Measurements from ENCODE around the gene ULK3. TPM values are rescaled to one million over a fixed set of nuclear protein-coding genes. Genes with fewer than 3 reads are reported as not detected.

ULK3 gene
- 152 TPM for polyA plus RNA-seq (2012; ENCODE audit: insufficient read depth, insufficient read length, low read depth)

- peak; percentile 97 for DNase-seq
- Histone ChIP-seq H3K27me3 (no peaks in the 10 kb centered on the region), H3K9me3 (no peaks in the 10 kb centered on the region), H3K36me3 (no peaks in the 10 kb centered on the region; the same call in none of the 2 replicates), H3K4me1 (peaks cover 11% of the 10 kb centered on the region), H3K4me3 (ENCODE audit: low read depth, low read length) (peak within 1 kb of the TSS; percentile 74)
- no peak; the same call in none of the 2 replicates for TF ChIP-seq CTCF (IDR thresholded peaks at IDR 0.05; ENCODE audit: low read depth, low read length)
Measured at GRCh38 chr15:74842581-74843444, at the start of gene ULK3. TSS of gene ULK3 (minus strand) at chr15:74843156. CDS start at chr15:74843105, 51 bp downstream.

GRCh38 chr15:74892313-74892712 is 49.4 kb upstream of the ULK3 start:
- Histone ChIP-seq H3K4me1 (no peaks in the 10 kb centered on the region), H3K36me3 (peaks cover 19% of the 10 kb centered on the region), H3K9me3 (no peaks in the 10 kb centered on the region), H3K4me3 (ENCODE audit: low read depth, low read length) (no peak overlapping the region), H3K27me3 (no peaks in the 10 kb centered on the region)
- TF ChIP-seq CTCF (IDR thresholded peaks at IDR 0.05; ENCODE audit: low read depth, low read length), result no peak
- DNase-seq, result no peak

- Histone ChIP-seq H3K9me3 (no peaks in the 10 kb centered on the region), H3K4me1 (no peaks in the 10 kb centered on the region), H3K4me3 (ENCODE audit: low read depth, low read length) (no peak overlapping the region), H3K27me3 (no peaks in the 10 kb centered on the region), H3K36me3 (peaks cover 17% of the 10 kb centered on the region)
- DNase-seq, result no peak
- no peak for TF ChIP-seq CTCF (IDR thresholded peaks at IDR 0.05; ENCODE audit: low read depth, low read length)
Measured at GRCh38 chr15:74891469-74891868, 48.5 kb upstream of the ULK3 start.

- no peaks in the 10 kb centered on the region for H3K9me3 ChIP-seq
- H3K27me3 ChIP-seq, result no peaks in the 10 kb centered on the region
- peaks cover 12% of the 10 kb centered on the region for H3K36me3 ChIP-seq
- TF ChIP-seq CTCF (IDR thresholded peaks at IDR 0.05; ENCODE audit: low read depth, low read length), result no peak
- peak overlapping the region; percentile 87 for H3K4me3 ChIP-seq (ENCODE audit: low read depth, low read length)
- H3K4me1 ChIP-seq, result no peaks in the 10 kb centered on the region
- DNase-seq, result no peak
Measured at GRCh38 chr15:74890665-74890960, 47.7 kb upstream of the ULK3 start.

GRCh38 chr15:74889883-74890664 is 47.1 kb upstream of the ULK3 start, which contains the start of gene MPI:
TSS of gene MPI (plus strand) at chr15:74890042. CDS start at chr15:74890074, 32 bp downstream.
- Histone ChIP-seq H3K36me3 (peaks cover 12% of the 10 kb centered on the region), H3K4me1 (no peaks in the 10 kb centered on the region)

More at GRCh38 chr15:74889883-74890664, 47.1 kb upstream of the ULK3 start, which contains the start of gene MPI:
- Histone ChIP-seq H3K9me3 (no peaks in the 10 kb centered on the region), H3K27me3 (no peaks in the 10 kb centered on the region), H3K4me3 (ENCODE audit: low read depth, low read length) (peak within 1 kb of the TSS; percentile 87)
- DNase-seq, result peak; percentile 94
- TF ChIP-seq CTCF (IDR thresholded peaks at IDR 0.05; ENCODE audit: low read depth, low read length), result no peak
